Left lung (tissue), 10 donors: ENCODE data around the gene ARHGEF17. TPM values are rescaled to one million over a fixed set of nuclear protein-coding genes. Genes with fewer than 3 reads are reported as not detected.

Experiments
- ATAC-seq: fragments of 200-7000 bp; cut with Tn5 transposase; one replicate; pipeline ENCODE4 v1.9.1; 2020; ENCODE audit warnings: moderate library complexity
- DNase-seq, 4 donors: peaks; one replicate each; pipeline ENCODE4 v3.0.0-alpha.2; 2013 to 2020
- H3K27ac ChIP-seq, 2 donors: fragments of 200-600 bp; sonication (generic) in 1 of 2; one replicate each; pipeline versions ENCODE4 v1.5.0 to v1.8.0; 2020 to 2021
- H3K27me3 ChIP-seq, 2 donors: fragments of 200-600 bp; sonication (generic) in 1 of 2; one replicate each; pipeline versions ENCODE4 v1.5.0 to v1.8.0; 2020 to 2021
- H3K36me3 ChIP-seq, 2 donors: fragments of 200-600 bp; sonication (generic) in 1 of 2; one replicate each; pipeline versions ENCODE4 v1.5.0 to v1.8.0; 2020 to 2021
- H3K4me1 ChIP-seq, 2 donors: fragments of 200-600 bp; one replicate each; pipeline ENCODE4 v1.8.0; 2021
- H3K4me3 ChIP-seq, 2 donors: fragments of 200-600 bp; sonication (generic) in 1 of 2; one replicate each; pipeline versions ENCODE4 v1.5.0 to v1.8.0; 2020 to 2021; ENCODE audit warnings: mild to moderate bottlenecking in 1 of 2
- H3K9me3 ChIP-seq, 2 donors: fragments of 200-600 bp; sonication (generic) in 1 of 2; one replicate each; pipeline versions ENCODE4 v1.5.0 to v1.8.0; 2020 to 2021
- intact Hi-C, 2 donors: fragments of 100-400 bp; cut with DNase I; formaldehyde crosslinking; loops; one replicate each; pipeline versions ENCODE4 v1.11.2 to v1.14.2; 2022
- polyA plus RNA-seq, 6 donors: library from polyadenylated mRNA; unstranded; fragments of 120-200 nt; gene quantifications; one replicate each; pipeline ENCODE4 v1.2.1, GENCODE V29; 2013; ENCODE audit not compliant: insufficient read length in 6 of 6
- total RNA-seq, 2 donors: library from RNA; stranded (reverse); fragmentation: NEBNext Ultra II Directional; extraction: Animal tissue kit (Norgen Biotek cat#: 25700); gene quantifications; one replicate each; pipeline ENCODE4 v1.2.1, GENCODE V29; 2021
- TF ChIP-seq, protein P1 (sequence below), 2 donors: fragments of 200-600 bp; sonication (generic) in 1 of 2; IDR thresholded peaks; one replicate each; pipeline versions ENCODE4 v1.5.0 to v1.8.0; 2021; ENCODE audit warnings: antibody characterized with exemption in 2 of 2
- donor health status: DM: no; HTN: yes; CAD: no.
- donor health status: DM: no; HTN: no; CAD: no.

ARHGEF17 gene
- total and polyA plus RNA-seq, 8 donors: 56.3 to 95.8 (median 82.8) TPM

GRCh38 chr11:73306977-73307322 is 1.1 kb upstream of the ARHGEF17 start:
- peaks cover 0 to 3% of the 10 kb centered on the region in 2 donors for H3K36me3 ChIP-seq
- DNase-seq (peak in 1 of 4 donors; percentile 62), ATAC-seq (no peak)
- peaks cover 16 to 53% of the 10 kb centered on the region in 2 donors for H3K4me1 ChIP-seq
- peaks cover 0 to 20% of the 10 kb centered on the region in 2 donors for H3K27me3 ChIP-seq
- no peaks in the 10 kb centered on the region for H3K9me3 ChIP-seq
- H3K27ac ChIP-seq: peak overlapping the region; percentile 81 to 93
- TF ChIP-seq, protein P1, sequence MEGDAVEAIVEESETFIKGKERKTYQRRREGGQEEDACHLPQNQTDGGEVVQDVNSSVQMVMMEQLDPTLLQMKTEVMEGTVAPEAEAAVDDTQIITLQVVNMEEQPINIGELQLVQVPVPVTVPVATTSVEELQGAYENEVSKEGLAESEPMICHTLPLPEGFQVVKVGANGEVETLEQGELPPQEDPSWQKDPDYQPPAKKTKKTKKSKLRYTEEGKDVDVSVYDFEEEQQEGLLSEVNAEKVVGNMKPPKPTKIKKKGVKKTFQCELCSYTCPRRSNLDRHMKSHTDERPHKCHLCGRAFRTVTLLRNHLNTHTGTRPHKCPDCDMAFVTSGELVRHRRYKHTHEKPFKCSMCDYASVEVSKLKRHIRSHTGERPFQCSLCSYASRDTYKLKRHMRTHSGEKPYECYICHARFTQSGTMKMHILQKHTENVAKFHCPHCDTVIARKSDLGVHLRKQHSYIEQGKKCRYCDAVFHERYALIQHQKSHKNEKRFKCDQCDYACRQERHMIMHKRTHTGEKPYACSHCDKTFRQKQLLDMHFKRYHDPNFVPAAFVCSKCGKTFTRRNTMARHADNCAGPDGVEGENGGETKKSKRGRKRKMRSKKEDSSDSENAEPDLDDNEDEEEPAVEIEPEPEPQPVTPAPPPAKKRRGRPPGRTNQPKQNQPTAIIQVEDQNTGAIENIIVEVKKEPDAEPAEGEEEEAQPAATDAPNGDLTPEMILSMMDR (IDR thresholded peaks at IDR 0.05): no peak
- intact Hi-C loops: loop anchor here in 1 of 2 donors (5.0 kb wide), 1 partner anchor 35 kb away; no protein-coding TSS in a partner anchor
- peak overlapping the region; percentile 58 to 69 for H3K4me3 ChIP-seq

- peak overlapping the region; percentile 58 to 69 for H3K4me3 ChIP-seq
- TF ChIP-seq, protein P1 (IDR thresholded peaks at IDR 0.05): peak; percentile 69 to 85
- ATAC-seq (peak; percentile 74), DNase-seq (peak; percentile 97 to 99 (median 98))
- peak overlapping the region; percentile 93 to 97 for H3K27ac ChIP-seq
- H3K4me1 ChIP-seq: peaks cover 16 to 58% of the 10 kb centered on the region in 2 donors
- H3K27me3 ChIP-seq: peaks cover 0 to 20% of the 10 kb centered on the region in 2 donors
- H3K36me3 ChIP-seq: peaks cover 0 to 3% of the 10 kb centered on the region in 2 donors
- intact Hi-C loops: loop anchor here in 1 of 2 donors (5.0 kb wide), 1 partner anchor 35 kb away; no protein-coding TSS in a partner anchor
- H3K9me3 ChIP-seq: no peaks in the 10 kb centered on the region
These were observed 613 bp upstream of the ARHGEF17 start for GRCh38 chr11:73307323-73308002.

- peak; percentile 78 to 96 (median 92) for DNase-seq
These were observed 1.2 kb downstream of the ARHGEF17 start for GRCh38 chr11:73308961-73309919.

DNA sequence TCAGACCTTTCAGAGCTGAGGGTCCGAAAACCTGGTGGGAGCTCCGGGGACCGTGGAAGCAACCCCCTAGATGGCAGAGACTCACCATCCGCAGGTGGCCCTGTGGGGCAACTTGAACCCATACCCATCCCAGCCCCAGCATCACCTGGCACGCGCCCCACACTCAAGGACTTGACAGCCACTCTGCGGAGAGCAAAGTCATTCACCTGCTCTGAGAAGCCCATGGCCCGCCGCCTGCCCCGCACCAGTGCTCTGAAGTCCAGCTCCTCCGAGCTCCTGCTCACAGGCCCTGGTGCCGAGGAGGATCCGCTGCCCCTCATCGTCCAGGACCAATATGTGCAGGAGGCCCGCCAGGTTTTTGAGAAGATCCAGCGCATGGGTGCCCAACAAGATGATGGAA is 2.0 kb downstream of the ARHGEF17 start:
- Histone ChIP-seq H3K27ac (peak overlapping the region; percentile 93 to 97), H3K36me3 (peaks cover 0 to 3% of the 10 kb centered on the region in 2 donors), H3K4me3 (peak overlapping the region; percentile 58 to 69), H3K9me3 (no peaks in the 10 kb centered on the region), H3K27me3 (peaks cover 0 to 20% of the 10 kb centered on the region in 2 donors), H3K4me1 (peaks cover 34 to 84% of the 10 kb centered on the region in 2 donors)
- ATAC-seq (no peak), DNase-seq (peak in 1 of 4 donors; percentile 83)
- intact Hi-C loops: no loop called here
- TF ChIP-seq, protein P1 (IDR thresholded peaks at IDR 0.05): no peak

More at GRCh38 chr11:73308961-73309919, 1.2 kb downstream of the ARHGEF17 start:
- Histone ChIP-seq H3K4me1 (peaks cover 26 to 76% of the 10 kb centered on the region in 2 donors), H3K9me3 (no peaks in the 10 kb centered on the region), H3K27me3 (peaks cover 0 to 20% of the 10 kb centered on the region in 2 donors), H3K36me3 (peaks cover 0 to 3% of the 10 kb centered on the region in 2 donors), H3K4me3 (peak overlapping the region; percentile 58 to 69), H3K27ac (peak overlapping the region; percentile 93 to 97)
- peak; percentile 69 for ATAC-seq
- TF ChIP-seq, protein P1 (IDR thresholded peaks at IDR 0.05): no peak
- intact Hi-C loops: loop anchor here in 1 of 2 donors (5.0 kb wide), 1 partner anchor 33 kb away; no protein-coding TSS in a partner anchor
